ENCODE measurements around the gene PCDH10.
A peak's percentile ranks its signal among the peaks of the same experiment; 100 is the strongest.

The PCDH10 gene, protein sequence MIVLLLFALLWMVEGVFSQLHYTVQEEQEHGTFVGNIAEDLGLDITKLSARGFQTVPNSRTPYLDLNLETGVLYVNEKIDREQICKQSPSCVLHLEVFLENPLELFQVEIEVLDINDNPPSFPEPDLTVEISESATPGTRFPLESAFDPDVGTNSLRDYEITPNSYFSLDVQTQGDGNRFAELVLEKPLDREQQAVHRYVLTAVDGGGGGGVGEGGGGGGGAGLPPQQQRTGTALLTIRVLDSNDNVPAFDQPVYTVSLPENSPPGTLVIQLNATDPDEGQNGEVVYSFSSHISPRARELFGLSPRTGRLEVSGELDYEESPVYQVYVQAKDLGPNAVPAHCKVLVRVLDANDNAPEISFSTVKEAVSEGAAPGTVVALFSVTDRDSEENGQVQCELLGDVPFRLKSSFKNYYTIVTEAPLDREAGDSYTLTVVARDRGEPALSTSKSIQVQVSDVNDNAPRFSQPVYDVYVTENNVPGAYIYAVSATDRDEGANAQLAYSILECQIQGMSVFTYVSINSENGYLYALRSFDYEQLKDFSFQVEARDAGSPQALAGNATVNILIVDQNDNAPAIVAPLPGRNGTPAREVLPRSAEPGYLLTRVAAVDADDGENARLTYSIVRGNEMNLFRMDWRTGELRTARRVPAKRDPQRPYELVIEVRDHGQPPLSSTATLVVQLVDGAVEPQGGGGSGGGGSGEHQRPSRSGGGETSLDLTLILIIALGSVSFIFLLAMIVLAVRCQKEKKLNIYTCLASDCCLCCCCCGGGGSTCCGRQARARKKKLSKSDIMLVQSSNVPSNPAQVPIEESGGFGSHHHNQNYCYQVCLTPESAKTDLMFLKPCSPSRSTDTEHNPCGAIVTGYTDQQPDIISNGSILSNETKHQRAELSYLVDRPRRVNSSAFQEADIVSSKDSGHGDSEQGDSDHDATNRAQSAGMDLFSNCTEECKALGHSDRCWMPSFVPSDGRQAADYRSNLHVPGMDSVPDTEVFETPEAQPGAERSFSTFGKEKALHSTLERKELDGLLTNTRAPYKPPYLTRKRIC

DNA sequence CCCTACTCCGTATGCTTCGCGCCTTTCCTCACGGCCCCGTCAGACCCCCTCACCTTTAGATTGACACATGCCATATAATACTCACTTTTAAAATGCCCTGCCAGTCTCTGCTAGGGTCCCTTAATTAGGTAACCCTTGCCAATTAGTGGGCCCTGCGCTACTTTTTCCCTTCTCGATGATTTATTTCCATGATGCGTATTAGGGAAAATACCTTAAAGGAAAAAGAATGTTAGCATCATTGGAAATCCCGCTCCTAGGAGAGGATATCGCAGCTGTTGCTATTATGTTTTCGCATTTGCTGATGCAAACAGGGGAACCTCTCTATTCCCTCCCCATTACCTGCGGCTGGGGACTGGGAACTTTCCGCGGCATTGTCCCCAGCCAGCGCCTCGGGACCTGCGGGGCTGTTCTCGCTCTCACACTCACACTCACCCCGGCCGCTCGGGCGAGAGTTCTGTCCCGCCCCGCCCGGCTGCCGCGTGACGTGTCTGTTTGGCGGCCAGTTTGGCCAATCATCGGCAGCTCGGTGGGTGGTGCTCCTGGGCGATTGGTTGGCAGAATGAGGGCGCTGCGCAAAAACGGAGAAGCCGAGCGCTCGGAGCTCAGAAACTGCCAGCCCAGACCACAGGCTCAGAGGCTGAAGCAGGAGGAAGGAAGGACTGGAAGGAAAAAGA is at the start of gene PCDH10:
PCDH10 (plus strand) TSS at position 605 of the 674 bp plus-strand sequence. CDS start 847 bp downstream, outside the sequence.
- DNase-seq (ENCODE audit: low read depth in 2 of 2): peak in 1 of 2 donors; percentile 43

DNA sequence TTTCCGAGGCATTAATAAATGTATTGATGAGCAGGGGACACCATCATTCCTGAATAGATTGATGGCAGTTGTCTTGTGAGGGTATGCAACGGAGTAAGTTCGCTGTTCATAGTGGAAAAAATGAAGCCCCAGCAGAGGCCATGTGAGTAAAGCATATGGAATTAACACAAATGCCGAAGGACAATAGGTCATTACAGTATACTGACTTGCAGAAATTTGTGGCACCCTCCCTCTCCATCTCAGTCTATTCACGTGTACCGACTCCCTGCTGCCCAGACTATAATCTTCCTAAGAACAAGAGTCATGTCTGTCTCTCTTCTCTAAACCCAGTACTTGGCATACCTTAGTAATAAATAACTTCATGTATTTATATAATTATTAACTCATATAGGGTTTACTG is 47.1 kb upstream of the PCDH10 start:
- no peak for DNase-seq (ENCODE audit: low read depth in 2 of 2)

DNA sequence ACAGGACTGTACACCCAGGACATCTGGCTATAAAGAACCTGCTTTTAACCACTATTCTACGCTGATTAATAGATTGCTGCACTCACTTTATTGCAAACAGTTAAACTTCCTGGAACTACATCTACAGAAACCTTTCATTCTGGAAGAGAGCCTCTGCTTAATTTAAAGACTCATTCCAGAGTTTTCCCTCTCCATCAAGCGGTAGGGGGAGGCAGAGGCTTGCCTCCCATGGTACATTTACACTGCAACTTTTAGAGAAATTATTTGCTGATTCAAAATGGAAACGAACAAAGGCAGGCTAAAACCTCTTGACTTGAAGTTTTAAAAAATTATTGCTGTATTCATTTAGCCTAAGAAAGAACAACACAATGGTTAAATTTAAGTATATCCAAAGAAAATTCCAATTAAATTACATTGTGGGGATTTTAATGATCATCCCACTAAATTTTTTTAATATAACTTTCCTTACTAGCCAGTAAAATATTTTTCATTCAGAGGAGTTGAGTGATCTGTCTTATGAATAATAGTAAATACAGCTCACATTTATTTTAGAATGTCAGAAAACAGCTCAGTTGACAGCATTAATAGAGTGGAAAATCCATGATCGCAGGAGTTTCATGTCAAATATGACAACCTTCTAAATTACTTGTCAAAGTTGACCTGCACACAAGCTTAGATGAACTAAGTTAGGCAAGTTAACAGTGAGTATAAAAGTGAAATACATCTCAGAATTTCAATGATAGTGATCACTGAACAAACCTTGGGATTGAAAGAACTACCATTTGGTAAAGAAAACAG is 46.3 kb upstream of the PCDH10 start:
- DNase-seq (ENCODE audit: low read depth in 2 of 2): no peak

DNA sequence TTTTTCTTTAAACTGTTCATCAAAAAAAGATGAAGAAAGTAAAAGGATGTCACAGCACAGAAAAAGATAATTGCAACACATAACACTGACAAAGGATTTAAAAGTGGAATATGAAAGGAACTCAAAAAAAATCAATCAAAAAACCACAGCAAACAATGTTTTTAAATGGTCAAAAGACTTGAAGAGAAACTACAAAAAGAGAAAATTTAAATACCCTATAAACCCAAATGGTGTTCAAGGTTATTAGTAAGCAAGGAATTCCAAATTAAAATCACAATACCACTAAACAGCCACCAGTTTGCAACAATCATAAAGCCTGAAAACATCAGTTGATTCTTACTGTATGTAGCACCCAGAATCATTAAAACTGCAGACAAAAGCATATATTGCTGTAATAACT is 36.5 kb upstream of the PCDH10 start:
- DNase-seq (ENCODE audit: low read depth in 2 of 2): no peak

DNA sequence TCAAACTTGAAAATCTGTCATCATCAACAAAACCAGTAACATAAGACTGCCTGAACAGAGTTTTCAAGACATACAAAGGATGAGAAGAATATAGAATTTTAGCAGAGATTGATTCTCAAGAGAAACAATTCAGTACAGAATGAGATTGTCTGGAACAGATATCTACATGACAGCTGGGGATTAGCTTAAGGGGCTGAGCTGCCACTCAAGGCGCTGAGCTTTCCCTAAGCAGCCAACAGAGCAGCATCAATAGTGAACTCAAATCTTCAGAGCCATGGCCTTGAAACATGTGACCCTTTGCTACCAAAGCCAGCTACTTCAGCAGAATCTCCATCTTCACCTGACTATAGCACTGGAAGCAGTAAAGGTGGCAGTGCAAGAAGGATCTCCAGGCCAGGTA is 24.3 kb upstream of the PCDH10 start:
- DNase-seq (ENCODE audit: low read depth in 2 of 2): no peak

DNA sequence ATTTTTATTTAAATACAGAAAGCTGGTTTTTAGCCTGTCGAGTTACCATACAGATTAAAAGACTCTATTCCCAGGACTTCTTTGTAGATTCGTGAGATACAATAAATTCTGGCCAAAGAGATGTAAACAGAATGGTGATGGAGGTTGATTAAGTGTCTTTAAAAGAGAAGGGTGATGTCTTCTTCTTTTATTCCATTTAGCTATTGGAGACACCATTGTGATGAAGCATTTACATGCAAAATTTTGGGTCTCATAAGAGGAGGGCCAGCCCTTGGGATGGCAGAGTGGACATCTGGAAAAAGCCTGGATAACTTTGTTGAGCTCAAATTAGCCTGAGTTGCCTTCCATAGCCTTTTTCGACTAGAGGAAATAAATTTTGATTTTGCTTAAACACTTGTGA is 21.6 kb upstream of the PCDH10 start:
- no peak for DNase-seq (ENCODE audit: low read depth in 2 of 2)

DNA sequence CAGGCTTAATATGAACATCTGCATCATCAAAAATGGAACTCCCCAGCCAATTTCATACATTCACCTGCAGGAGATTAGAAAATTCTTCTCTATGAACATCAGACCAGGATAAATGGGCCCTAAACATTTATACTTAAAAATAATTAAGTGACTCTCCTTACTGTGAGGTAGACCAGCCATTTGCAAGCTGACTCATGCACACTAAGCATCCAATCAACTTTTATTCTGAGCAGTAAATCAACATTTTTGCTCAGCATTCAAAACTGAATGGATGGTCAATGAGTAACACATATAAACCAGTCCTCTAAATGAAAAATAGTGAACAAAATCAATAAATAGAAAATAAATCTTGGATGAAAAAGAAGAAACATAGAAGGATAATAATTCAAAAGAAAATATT is 19.9 kb upstream of the PCDH10 start:
- no peak for DNase-seq (ENCODE audit: low read depth in 2 of 2)

DNA sequence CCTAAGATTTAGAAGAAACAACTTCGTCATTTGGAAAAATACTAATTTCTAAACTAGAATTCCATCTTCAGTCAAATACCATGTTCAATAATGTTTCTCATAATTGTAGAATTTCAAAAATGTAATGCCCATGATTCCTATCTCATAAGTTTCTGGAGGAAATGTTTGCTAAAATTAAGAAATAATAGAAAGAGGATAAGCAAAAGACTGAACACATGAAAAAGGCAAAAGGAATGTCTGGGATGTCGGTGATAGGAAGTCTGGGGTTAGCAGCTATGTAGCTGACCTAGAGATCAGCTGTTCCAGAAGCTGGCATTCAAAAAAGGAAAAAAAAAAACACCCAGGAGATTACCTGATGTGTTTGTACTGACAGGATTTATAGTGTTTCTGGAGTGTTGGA is 18.9 kb upstream of the PCDH10 start:
- no peak for DNase-seq (ENCODE audit: low read depth in 2 of 2)

DNA sequence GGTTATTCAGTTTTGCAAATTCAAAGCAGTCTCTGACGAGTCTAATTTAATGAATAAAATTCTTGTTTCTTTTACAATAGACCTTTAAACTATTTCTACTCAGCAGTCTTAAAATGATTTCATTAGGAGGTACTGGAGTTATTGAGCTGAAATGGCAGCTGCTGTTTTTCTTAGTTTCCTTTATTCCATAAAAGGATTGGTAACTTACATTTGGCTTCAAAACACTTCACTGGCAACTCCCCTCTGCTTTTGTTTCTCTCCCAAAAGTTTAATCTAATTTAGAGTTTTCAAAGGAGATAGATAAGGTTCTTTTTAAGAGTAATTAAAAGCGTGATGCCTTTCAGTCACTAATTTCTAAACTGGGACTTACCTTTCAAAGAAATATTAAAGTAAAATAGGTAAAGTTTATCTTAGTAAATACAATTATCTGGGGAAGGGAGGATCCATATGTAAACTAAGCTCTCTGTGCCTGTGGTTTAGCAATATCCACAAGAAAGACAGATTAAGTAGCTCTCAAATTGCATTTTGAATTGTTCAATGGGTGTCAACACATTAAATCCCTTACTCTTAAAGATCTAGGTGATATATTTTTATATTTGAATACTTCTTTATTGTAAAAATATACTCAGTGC is 17.1 kb upstream of the PCDH10 start:
- DNase-seq (ENCODE audit: low read depth in 2 of 2): no peak

DNA sequence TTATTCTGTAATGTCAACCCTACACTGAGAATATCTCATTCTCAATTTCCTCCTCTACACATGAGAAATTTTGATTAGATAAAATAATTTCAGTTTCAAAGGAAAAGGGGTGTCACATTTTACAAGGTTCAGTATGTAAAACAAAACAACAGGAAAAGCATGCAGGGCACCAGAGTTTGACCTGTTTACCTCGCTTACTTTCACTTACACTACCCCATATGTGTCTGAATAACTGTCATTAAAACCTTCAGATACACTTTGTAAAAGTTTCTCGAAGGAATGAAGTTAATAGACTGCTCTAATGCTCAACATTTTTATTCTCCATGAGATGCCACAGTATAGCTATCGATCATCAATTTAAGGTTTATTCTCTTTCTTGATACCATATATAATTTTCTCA is 12.3 kb upstream of the PCDH10 start:
- DNase-seq (ENCODE audit: low read depth in 2 of 2): no peak

DNA sequence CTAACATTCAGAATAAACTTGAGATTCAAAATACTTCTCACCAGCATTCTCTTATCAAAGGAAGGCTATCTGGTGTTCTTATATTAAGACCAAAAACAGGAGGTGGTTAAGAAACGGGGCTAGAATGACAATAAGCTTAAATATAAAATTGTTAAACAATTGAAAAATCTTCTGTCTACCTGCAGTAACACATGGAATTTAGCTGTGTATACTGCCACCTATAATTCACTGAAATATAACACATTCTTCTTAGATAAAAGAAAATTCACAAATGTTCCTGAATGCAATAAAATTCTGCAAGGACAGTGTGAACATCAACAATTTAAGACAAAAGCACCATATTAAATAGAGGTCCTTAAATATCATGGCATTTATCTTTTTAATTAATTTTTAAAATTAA is 11.5 kb upstream of the PCDH10 start:
- DNase-seq (ENCODE audit: low read depth in 2 of 2): no peak

DNA sequence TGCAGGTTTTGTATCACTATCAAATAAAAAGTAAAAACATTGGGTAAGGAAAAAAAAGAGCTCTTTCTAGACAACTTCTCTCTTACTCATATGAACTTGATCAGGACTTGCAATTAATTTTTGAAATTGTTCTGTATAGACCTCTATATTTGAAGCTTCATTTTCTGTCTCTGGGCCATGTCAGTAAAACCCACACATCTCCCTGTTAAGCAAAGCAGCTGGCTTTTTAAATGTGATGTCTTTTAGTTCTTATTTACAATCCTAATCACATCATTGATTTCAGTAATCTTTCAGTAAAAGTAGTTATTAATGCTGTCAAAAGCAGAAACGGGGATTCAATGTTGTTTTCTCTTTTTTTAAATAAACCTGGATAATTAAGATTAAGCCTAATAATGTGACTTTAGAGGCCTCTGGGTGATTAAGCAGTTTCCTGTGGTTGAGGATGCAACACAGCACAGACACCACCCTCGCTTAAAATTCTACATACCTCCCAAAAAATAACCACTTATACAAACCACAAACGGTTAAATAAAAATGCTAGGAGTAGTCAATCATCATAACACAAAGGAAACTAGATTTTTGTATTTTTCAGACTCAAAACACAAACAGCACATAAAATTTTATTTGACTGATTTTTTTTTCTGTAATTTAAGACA is 5.2 kb upstream of the PCDH10 start:
- no peak for DNase-seq (ENCODE audit: low read depth in 2 of 2)

DNA sequence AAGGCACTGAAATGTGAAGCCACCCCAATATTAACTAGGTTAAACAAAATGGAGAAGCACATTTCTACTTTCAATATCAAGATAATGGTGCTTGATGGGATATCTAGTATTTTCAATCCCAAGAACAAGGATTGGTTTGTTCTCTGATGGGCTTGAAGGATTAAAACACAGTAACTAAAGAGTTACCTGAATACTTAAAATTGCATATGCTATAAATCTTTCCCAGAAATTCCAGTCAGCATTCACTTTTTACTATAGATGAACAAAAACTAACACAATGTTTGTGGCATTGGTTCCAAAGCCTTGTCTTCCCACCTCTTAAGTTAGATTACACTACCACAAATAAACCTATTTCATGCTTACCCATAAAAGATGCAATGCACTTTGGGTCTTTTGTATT is 3.9 kb upstream of the PCDH10 start:
- no peak for DNase-seq (ENCODE audit: low read depth in 2 of 2)

DNA sequence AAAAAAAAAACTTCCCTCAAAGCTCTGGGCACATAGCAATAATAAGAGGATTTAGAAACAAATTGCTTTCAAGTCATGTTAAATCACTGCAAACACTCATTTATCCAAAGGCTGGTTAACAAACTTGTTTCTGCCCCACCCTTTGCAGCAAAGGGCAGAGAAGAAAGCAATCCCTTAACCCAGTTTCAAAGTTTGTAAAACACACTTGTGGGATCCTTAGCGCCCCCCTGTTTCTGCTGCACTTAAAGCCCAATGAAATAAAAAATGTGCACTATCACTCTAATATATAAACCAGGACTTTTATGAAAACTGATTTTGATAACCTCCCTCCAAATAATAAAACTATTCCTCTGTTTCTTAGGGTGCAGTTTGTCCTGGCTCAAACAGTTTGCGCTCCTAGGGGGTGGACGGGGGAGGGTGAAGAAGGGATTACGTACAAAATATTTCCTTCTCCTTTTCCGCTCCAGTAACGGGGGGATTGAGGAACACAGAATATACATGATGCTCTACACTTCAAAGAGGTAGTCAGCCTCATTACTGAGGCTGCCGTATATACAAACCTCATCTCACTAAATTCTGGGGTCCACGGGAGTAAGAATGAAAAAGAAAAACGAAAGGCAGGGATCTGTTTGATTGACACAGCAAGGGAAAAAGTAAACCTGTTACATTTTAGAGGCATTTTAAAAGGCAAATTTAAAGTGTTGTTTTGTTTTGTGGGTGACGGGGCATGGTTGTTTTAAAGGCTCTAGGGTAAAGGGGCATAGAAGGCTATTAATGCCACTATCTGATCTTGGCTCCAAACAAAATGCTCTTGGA is 3.1 kb upstream of the PCDH10 start:
- no peak for DNase-seq (ENCODE audit: low read depth in 2 of 2)

DNA sequence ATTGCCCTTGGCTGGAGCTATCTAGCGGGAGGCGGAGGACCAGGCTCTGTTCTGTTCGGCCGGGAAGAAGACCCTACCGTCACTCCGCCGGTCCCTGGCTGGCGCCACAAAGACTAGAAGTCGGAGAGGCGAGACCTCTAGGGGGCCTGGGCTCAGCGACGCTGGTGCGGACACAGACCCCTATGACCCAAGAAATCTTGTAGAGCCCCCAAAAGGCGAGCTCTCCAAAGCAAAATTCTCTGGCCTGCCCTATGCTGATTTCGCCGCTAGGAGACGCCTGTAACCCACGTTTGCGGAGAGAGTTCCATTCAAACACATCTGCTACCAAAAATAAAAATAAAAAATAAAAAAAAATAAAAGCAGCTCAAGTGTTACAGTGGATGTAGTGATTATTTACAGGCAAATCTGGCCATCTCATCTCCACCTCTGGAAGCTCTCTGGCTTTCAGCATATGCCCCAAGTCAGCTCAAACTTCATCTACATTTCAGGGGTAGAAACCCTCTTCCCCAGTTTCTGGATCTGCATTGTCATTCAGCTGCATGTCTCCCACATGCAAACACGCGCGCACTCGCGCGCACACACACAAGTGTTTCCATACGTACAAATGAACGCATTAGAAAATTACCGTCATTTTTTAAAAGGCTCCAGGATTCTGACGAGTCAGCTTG is 2.4 kb upstream of the PCDH10 start:
- DNase-seq (ENCODE audit: low read depth in 2 of 2): no peak

DNA sequence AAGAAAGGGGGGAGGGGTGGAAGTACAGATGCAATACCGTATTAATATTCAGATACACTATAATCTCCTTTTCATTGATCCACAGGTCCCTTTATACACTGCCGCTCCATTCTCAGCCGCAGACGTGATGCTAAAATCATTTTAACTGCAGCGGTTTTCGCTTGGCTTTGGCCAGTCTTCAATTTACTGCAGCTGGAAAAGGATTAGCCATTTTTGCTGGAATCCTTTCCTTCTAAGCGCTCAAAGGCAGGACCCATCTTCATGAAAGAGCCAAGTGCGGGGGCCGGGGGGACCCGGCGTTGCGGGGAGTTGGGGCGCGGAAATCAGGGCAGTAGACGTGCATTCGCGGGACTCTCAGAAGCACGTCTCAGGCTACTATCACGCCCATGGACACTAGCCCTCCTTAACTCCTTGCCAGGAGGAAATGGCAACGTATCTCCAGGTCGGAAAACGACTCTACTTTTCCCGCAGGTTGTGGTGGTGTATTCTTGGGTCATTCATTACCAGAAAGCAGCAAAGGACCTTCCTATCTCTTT is 1.7 kb upstream of the PCDH10 start:
- no peak for DNase-seq (ENCODE audit: low read depth in 2 of 2)

DNA sequence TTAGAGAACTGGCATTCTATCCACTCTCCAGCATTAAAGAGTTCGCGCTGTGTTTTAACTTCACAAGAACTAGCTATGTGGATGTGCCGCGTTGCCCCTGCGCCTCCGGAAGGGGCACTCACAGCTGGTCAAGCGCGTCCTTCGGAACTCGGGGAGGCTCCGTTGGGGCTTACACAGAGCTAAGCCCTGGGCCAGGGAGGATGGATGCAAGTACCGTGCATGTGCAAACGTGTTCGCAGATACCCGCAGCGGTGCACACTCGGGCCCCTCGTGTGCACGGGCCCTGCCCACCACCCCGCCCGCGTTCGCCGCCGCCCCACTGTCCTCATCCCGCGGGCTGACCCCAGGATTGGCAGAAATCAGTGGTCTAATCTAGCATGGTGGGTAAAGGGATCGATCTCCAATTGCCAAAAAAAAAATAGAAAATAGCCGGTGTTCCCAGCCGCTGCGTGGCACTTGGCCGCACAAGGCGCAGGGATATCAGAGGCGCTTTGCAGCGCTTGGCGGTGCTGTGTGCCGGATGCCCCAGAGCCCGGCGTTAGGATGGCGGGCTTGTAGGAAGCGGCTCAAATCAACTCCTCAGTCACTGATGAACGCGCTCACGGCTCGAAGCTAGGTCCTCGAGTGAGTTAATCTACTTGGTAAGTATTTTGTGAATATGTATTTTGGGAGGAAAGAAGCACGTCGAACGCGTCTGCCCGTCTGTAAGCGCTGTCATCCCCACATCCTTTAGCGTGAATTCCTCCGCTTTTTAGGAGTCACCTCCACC is 989 bp upstream of the PCDH10 start:
- no peak for DNase-seq (ENCODE audit: low read depth in 2 of 2)

DNA sequence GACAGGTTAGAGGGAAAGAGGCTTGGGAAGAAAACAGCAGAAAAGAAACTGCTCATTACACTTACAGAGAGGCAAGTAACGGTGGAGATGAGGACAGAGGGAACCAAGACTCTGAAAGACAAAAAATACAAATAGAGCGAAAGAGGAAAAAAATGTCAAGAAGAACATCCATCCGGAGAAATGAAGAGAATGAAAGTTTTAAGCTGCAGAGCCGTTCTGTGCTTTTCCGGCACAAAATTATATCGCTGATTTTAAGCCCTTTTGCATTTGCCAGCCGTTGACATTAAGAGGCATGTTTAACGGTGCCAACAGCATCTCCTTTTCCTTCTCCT is 236 bp downstream of the PCDH10 start:
- DNase-seq (ENCODE audit: low read depth in 2 of 2): no peak

Data from stimulated activated CD4-positive, alpha-beta T cell treated with anti-CD3 and anti-CD28 coated beads, Interleukin-4, amount 100 ng/mL, for 48 hours (primary cell).